ENCODE data around the gene ROBO1.

DNA sequence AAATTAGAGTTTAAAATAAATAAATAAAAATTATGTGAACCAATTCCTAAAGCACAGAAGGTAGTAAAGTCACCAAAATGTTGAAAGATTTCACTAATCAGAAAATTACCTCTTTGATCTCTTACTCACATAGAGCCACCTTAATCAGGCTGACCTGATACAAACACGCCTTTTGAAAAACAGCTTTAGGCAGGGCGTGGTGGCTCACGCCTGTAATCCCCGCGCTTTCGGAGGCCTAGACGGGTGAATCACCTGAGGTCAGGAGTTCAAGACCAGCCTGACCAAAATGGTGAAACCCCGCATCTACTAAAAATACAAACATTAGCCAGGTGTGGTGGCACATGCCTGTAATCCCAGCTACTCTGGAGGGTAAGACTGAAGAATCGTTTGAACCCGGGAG, 1197.3 kb downstream of the ROBO1 start:
- TF ChIP-seq, protein P1, sequence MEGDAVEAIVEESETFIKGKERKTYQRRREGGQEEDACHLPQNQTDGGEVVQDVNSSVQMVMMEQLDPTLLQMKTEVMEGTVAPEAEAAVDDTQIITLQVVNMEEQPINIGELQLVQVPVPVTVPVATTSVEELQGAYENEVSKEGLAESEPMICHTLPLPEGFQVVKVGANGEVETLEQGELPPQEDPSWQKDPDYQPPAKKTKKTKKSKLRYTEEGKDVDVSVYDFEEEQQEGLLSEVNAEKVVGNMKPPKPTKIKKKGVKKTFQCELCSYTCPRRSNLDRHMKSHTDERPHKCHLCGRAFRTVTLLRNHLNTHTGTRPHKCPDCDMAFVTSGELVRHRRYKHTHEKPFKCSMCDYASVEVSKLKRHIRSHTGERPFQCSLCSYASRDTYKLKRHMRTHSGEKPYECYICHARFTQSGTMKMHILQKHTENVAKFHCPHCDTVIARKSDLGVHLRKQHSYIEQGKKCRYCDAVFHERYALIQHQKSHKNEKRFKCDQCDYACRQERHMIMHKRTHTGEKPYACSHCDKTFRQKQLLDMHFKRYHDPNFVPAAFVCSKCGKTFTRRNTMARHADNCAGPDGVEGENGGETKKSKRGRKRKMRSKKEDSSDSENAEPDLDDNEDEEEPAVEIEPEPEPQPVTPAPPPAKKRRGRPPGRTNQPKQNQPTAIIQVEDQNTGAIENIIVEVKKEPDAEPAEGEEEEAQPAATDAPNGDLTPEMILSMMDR (optimal IDR thresholded peaks at IDR 0.05 in 1 of 3, IDR thresholded peaks at IDR 0.05 in 1 of 3, conservative IDR thresholded peaks at IDR 0.05 in 1 of 3; ENCODE audit: extremely low read depth in 1 of 3, insufficient read depth in 2 of 3, low read length in 3 of 3): no peak
- no peak for TF ChIP-seq EZH2 (IDR thresholded peaks at IDR 0.05; ENCODE audit: low read length)
